DOHH2 (cell line): ENCODE measurements around the gene LDHA.
A peak's percentile ranks its signal among the peaks of the same experiment; 100 is the strongest.

ENCODE experiments used
- H3F3A ChIP-seq: fragments of 200-600 bp; sonication (generic), shearing (Covaris generic); 2 replicates; pipeline ENCODE4 v1.6.0; 2016; ENCODE audit warnings: antibody characterized with exemption, mild to moderate bottlenecking; ENCODE audit not compliant: control insufficient read depth, insufficient read depth
- H3K27ac ChIP-seq: fragments of 200-600 bp; sonication (generic); 2 replicates; pipeline ENCODE4 v1.5.1; 2014; ENCODE audit warnings: low read depth, mild to moderate bottlenecking, low read length, moderate library complexity
- H3K27me3 ChIP-seq: fragments of 200-600 bp; sonication (generic); 2 replicates; pipeline ENCODE4 v1.6.1; 2014; ENCODE audit warnings: mild to moderate bottlenecking, low read length, mixed read lengths; ENCODE audit not compliant: control insufficient read depth
- H3K36me3 ChIP-seq: fragments of 200-600 bp; sonication (generic); 2 replicates; pipeline ENCODE4 v1.6.1; 2014; ENCODE audit warnings: mild to moderate bottlenecking, low read length, moderate library complexity, mixed read lengths; ENCODE audit not compliant: control insufficient read depth
- H3K4me1 ChIP-seq: fragments of 200-600 bp; sonication (generic); 2 replicates; pipeline ENCODE4 v1.6.1; 2014; ENCODE audit warnings: mild to moderate bottlenecking, low read length, mixed read lengths; ENCODE audit not compliant: control insufficient read depth
- H3K4me2 ChIP-seq: fragments of 200-600 bp; sonication (generic); 2 replicates; pipeline ENCODE4 v1.6.0; 2014; ENCODE audit warnings: mild to moderate bottlenecking, low read length, moderate library complexity
- H3K4me3 ChIP-seq: fragments of 200-600 bp; sonication (generic); 2 replicates; pipeline ENCODE4 v1.5.1; 2014; ENCODE audit warnings: mild to moderate bottlenecking, low read length, mixed read lengths
- H3K79me2 ChIP-seq: fragments of 200-600 bp; sonication (generic); 2 replicates; pipeline ENCODE4 v1.6.1; 2014; ENCODE audit warnings: mild to moderate bottlenecking, low read length, mixed read lengths; ENCODE audit not compliant: control insufficient read depth
- H3K9me2 ChIP-seq: fragments of 200-600 bp; sonication (generic); replicated peaks from 2 replicates; pipeline ENCODE4 v1.6.1; 2014; ENCODE audit warnings: mild to moderate bottlenecking, low read length, mixed read lengths; ENCODE audit not compliant: control insufficient read depth
- H3K9me3 ChIP-seq: fragments of 200-600 bp; sonication (generic); 2 replicates; pipeline ENCODE4 v1.6.1; 2014; ENCODE audit warnings: antibody characterized with exemption, low read length, mixed read lengths; ENCODE audit not compliant: control insufficient read depth, insufficient read depth
- H4K20me1 ChIP-seq: fragments of 200-600 bp; sonication (generic); 2 replicates; pipeline ENCODE4 v1.6.0; 2014; ENCODE audit warnings: low read depth, mild to moderate bottlenecking, antibody characterized with exemption, low read length, moderate library complexity; ENCODE audit not compliant: control insufficient read depth, insufficient read depth
- EZH2phosphoT487 ChIP-seq: fragments of 200-600 bp; sonication (generic); IDR thresholded peaks from 2 replicates; pipeline ENCODE4 v1.6.1; 2017; ENCODE audit warnings: borderline replicate concordance, mild to moderate bottlenecking, antibody characterized with exemption, low read length, moderate library complexity, mixed read lengths
- TF ChIP-seq, protein P1 (sequence below): fragments of 200-600 bp; sonication (generic); IDR thresholded peaks from one replicate; pipeline ENCODE4 v1.5.1; 2014; ENCODE audit warnings: antibody characterized with exemption, mild to moderate bottlenecking, low read depth, low read length; ENCODE audit not compliant: poor library complexity, severe bottlenecking

The LDHA gene

DNA sequence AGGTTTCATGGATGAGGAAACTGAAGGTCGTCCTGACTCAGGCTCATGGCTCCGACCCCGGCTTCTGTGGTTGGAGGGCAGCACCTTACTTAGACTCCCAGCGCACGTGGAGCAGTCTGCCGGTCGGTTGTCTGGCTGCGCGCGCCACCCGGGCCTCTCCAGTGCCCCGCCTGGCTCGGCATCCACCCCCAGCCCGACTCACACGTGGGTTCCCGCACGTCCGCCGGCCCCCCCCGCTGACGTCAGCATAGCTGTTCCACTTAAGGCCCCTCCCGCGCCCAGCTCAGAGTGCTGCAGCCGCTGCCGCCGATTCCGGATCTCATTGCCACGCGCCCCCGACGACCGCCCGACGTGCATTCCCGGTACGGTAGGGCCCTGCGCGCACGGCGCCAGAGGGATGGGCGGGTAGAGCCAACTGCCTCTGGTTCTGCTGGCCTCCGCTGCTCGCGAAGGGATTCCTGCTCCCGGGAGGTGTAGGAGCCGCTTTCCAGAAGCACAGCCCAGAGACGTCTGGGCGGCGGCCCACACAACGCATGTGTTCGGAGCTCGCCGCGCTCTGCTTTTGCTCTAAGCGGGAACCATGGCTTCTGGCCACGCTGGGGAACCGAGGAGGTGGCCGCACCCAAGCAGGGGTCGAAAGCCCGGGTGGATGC is at the start of gene LDHA:
TSS of gene LDHA (plus strand) at position 289 of the 653 bp plus-strand sequence. CDS start 2,280 bp downstream, outside the sequence.
- peaks cover 24% of the 10 kb centered on the region for H4K20me1 ChIP-seq
- peaks cover 57% of the 10 kb centered on the region for H3K79me2 ChIP-seq
- peaks cover 41% of the 10 kb centered on the region for H3F3A ChIP-seq
- H3K9me2 ChIP-seq: no peaks in the 10 kb centered on the region
- no peaks in the 10 kb centered on the region for H3K27me3 ChIP-seq
- TF ChIP-seq, protein P1, sequence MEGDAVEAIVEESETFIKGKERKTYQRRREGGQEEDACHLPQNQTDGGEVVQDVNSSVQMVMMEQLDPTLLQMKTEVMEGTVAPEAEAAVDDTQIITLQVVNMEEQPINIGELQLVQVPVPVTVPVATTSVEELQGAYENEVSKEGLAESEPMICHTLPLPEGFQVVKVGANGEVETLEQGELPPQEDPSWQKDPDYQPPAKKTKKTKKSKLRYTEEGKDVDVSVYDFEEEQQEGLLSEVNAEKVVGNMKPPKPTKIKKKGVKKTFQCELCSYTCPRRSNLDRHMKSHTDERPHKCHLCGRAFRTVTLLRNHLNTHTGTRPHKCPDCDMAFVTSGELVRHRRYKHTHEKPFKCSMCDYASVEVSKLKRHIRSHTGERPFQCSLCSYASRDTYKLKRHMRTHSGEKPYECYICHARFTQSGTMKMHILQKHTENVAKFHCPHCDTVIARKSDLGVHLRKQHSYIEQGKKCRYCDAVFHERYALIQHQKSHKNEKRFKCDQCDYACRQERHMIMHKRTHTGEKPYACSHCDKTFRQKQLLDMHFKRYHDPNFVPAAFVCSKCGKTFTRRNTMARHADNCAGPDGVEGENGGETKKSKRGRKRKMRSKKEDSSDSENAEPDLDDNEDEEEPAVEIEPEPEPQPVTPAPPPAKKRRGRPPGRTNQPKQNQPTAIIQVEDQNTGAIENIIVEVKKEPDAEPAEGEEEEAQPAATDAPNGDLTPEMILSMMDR: no peak
- no peak for TF ChIP-seq EZH2phosphoT487
- H3K27ac ChIP-seq: peak within 1 kb of the TSS; percentile 90
- no peaks in the 10 kb centered on the region for H3K9me3 ChIP-seq
- peaks cover 48% of the 10 kb centered on the region for H3K36me3 ChIP-seq
- H3K4me1 ChIP-seq: peaks cover 28% of the 10 kb centered on the region
- peak within 1 kb of the TSS; percentile 99 for H3K4me3 ChIP-seq
- peak within 1 kb of the TSS; percentile 81 for H3K4me2 ChIP-seq

DNA sequence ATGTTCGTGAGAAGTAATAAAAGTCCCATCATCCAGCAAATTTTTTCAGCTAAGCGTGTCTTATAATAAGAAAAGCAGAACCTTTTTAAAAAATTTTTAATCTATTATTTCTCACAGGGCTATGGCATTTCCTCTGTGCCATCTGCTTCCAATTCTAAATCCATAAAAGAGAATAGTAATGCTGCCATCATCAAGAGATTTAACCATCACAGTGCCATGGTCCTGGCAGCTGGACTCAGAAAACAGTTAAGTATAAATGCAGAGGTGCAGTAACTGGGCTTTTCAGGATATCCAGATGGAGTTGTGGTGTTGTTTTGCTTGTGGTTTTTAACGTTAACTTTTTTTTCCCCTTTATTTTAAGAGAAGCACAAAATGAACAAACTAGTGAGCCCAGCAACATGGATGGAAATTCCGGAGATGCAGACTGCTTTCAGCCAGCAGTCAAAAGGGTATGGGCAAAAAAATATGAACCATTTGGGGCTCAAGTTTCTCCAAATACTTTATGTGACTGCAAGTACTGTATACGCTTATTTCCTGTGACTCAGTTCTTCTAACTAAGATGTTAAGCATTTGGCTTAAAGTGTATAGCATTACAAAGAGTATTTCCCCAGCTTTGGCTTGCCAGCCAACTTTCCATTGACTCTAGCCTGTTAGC is 46.8 kb upstream of the LDHA start:
- H3K9me2 ChIP-seq: no peaks in the 10 kb centered on the region
- H3K27ac ChIP-seq: no peak overlapping the region
- H3K4me3 ChIP-seq: no peak overlapping the region
- no peaks in the 10 kb centered on the region for H3K79me2 ChIP-seq
- H3K4me2 ChIP-seq: no peak overlapping the region
- H3K36me3 ChIP-seq: peaks cover 72% of the 10 kb centered on the region
- no peaks in the 10 kb centered on the region for H3K27me3 ChIP-seq
- no peaks in the 10 kb centered on the region for H3K4me1 ChIP-seq
- H4K20me1 ChIP-seq: no peaks in the 10 kb centered on the region
- no peaks in the 10 kb centered on the region for H3K9me3 ChIP-seq
- TF ChIP-seq, protein P1: no peak
- TF ChIP-seq EZH2phosphoT487: no peak
- H3F3A ChIP-seq: peaks cover 4% of the 10 kb centered on the region; the same call in 1 of the 2 replicates

DNA sequence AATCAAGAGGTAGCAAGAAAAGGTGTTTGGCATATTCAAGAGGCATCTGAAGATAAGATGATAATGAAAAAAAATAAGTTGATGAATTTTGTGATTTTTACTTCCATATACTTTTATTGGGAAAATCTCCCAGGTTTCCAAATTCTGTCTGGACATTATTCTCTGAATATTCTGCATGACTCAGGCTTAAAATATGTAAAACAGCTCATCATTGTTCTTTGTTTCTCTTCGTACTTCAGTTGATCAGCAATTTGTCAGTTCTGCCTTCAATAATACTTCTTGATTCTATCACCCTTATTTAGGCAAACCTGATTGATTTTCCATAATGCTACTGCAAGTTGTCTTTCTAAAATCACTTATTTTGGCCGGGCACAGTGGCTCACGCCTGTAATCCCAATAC is 41.8 kb upstream of the LDHA start:
- Histone ChIP-seq H3F3A (peaks cover 4% of the 10 kb centered on the region; the same call in 1 of the 2 replicates), H3K36me3 (peaks cover 82% of the 10 kb centered on the region), H3K4me1 (no peaks in the 10 kb centered on the region), H3K27ac (no peak overlapping the region), H3K4me2 (no peak overlapping the region), H3K9me2 (no peaks in the 10 kb centered on the region), H3K27me3 (no peaks in the 10 kb centered on the region), H3K4me3 (no peak overlapping the region), H3K9me3 (no peaks in the 10 kb centered on the region), H4K20me1 (no peaks in the 10 kb centered on the region), H3K79me2 (no peaks in the 10 kb centered on the region)
- no peak for TF ChIP-seq EZH2phosphoT487
- TF ChIP-seq, protein P1: no peak
